OCI-LY7 (cell line): ENCODE measurements around the gene CFAP77. TPM values are rescaled to one million over a fixed set of nuclear protein-coding genes. Genes with fewer than 3 reads are reported as not detected.

Source experiments
- BruUV-seq: library from RNA; stranded (reverse); fragments of 400-500 nt; replicated peaks from 2 replicates; lab custom pipeline; 2021; lab: Mats Ljungman, UMichigan
- CTCF ChIA-PET: fragments of 300-600 bp; sonication (Branson Sonifier 250); formaldehyde crosslinking; loops from one replicate; lab custom pipeline; 2022; ENCODE audit warnings: antibody characterized with exemption; ENCODE audit not compliant: unreplicated experiment; lab: Charles Lee
- POLR2A ChIA-PET: fragments of 300-600 bp; sonication (Branson Sonifier 250); formaldehyde crosslinking; loops from one replicate; lab custom pipeline; 2022; ENCODE audit warnings: antibody characterized with exemption; lab: Charles Lee
- DNase-seq: peaks from one replicate; pipeline ENCODE4 v3.0.0-alpha.2; 2015; ENCODE audit warnings: low spot score
- H2AFZ ChIP-seq: fragments of 200-600 bp; sonication (generic), shearing (Covaris generic); 2 replicates; pipeline ENCODE4 v1.6.1; 2014; ENCODE audit warnings: mild to moderate bottlenecking, antibody characterized with exemption, low read length, moderate library complexity
- H3K27ac ChIP-seq: fragments of 200-600 bp; sonication (generic); 2 replicates; pipeline ENCODE4 v1.5.1; 2014; ENCODE audit warnings: mixed run types, low read depth, mild to moderate bottlenecking, moderate library complexity, low read length, inconsistent platforms; ENCODE audit not compliant: poor library complexity, severe bottlenecking
- H3K36me3 ChIP-seq: fragments of 200-600 bp; sonication (generic); 2 replicates; pipeline ENCODE4 v1.6.1; 2014; ENCODE audit warnings: mild to moderate bottlenecking, antibody characterized with exemption, low read length, moderate library complexity, mixed read lengths; ENCODE audit not compliant: insufficient read depth
- H3K4me1 ChIP-seq: fragments of 200-600 bp; sonication (generic); 2 replicates; pipeline ENCODE4 v1.5.1; 2014; ENCODE audit warnings: mild to moderate bottlenecking, low read length; ENCODE audit not compliant: insufficient read depth, poor library complexity, severe bottlenecking
- H3K4me2 ChIP-seq: fragments of 200-600 bp; sonication (generic); 2 replicates; pipeline ENCODE4 v1.6.1; 2014; ENCODE audit warnings: mild to moderate bottlenecking, low read length
- H3K4me3 ChIP-seq: fragments of 200-600 bp; sonication (generic); 2 replicates; pipeline ENCODE4 v1.5.1; 2014; ENCODE audit warnings: mild to moderate bottlenecking, low read depth, low read length; ENCODE audit not compliant: poor library complexity, severe bottlenecking
- H3K79me2 ChIP-seq: fragments of 200-600 bp; sonication (generic); 2 replicates; pipeline ENCODE4 v1.6.1; 2016; ENCODE audit warnings: low read depth, mild to moderate bottlenecking, low read length, moderate library complexity, mixed read lengths; ENCODE audit not compliant: insufficient read depth
- H3K9me2 ChIP-seq: fragments of 200-600 bp; sonication (generic); 2 replicates; pipeline ENCODE4 v1.6.1; 2016; ENCODE audit warnings: mild to moderate bottlenecking, low read length, mixed read lengths; ENCODE audit not compliant: insufficient read depth
- H3K9me3 ChIP-seq: fragments of 200-600 bp; sonication (generic); 2 replicates; pipeline ENCODE4 v1.6.1; 2014; ENCODE audit warnings: mild to moderate bottlenecking, mixed run types, low read length, mixed read lengths
- H4K20me1 ChIP-seq: fragments of 200-600 bp; sonication (generic); 2 replicates; pipeline ENCODE4 v1.6.1; 2014; ENCODE audit warnings: mild to moderate bottlenecking, antibody characterized with exemption, low read length, moderate library complexity, mixed read lengths; ENCODE audit not compliant: insufficient read depth
- CTCF ChIP-seq: fragments of 200-600 bp; sonication (generic); conservative IDR thresholded peaks from 2 replicates; pipeline ENCODE4 v1.5.1; 2014; ENCODE audit warnings: mild to moderate bottlenecking, antibody characterized with exemption, low read length, moderate library complexity, mixed read lengths
- EZH2phosphoT487 ChIP-seq: fragments of 200-600 bp; sonication (generic); IDR thresholded peaks from 2 replicates; pipeline ENCODE4 v1.6.1; 2018; ENCODE audit warnings: low read depth, borderline replicate concordance, mild to moderate bottlenecking, mixed run types, antibody characterized with exemption, low read length, moderate library complexity, mixed read lengths
- intact Hi-C: fragments of 100-400 bp; cut with micrococcal nuclease; formaldehyde crosslinking; loops from one replicate; pipeline ENCODE4 v1.10.0; 2022; ENCODE audit not compliant: unreplicated experiment
- total RNA-seq, 2 experiments: library from RNA; depleted of rRNA in 1 of 2; stranded (reverse); fragments of >200 nt in 1 of 2; shearing (Covaris generic) in 1 of 2; gene quantifications; 2 replicates each; pipeline ENCODE4 v1.2.3, GENCODE V29; 2014 to 2022

The CFAP77 gene
- total RNA-seq, 2 experiments from 2014 or later: not detected

- CTCF ChIA-PET: no interaction called here
- no peaks in the 10 kb centered on the region for H3K36me3 ChIP-seq
- no peaks in the 10 kb centered on the region for H4K20me1 ChIP-seq
- no peak overlapping the region for H3K27ac ChIP-seq
- POLR2A ChIA-PET: interaction anchor here (1.3 kb wide), 1 partner anchor 12 kb away, joined by 7 read pairs; no protein-coding TSS in a partner anchor
- no peak for DNase-seq
- H3K4me3 ChIP-seq: no peak overlapping the region
- intact Hi-C loops: no loop called here
- H3K4me1 ChIP-seq: peaks cover 41% of the 10 kb centered on the region
- H3K9me3 ChIP-seq: no peaks in the 10 kb centered on the region
- no TSS peak for BruUV-seq
- H2AFZ ChIP-seq: no peak overlapping the region
- TF ChIP-seq CTCF (no peak), EZH2phosphoT487 (no peak)
- no peaks in the 10 kb centered on the region for H3K9me2 ChIP-seq
- H3K79me2 ChIP-seq: no peaks in the 10 kb centered on the region
- H3K4me2 ChIP-seq: no peak overlapping the region
Observed at GRCh38 chr9:132369421-132369820, 40.6 kb upstream of the CFAP77 start.

GRCh38 chr9:132370592-132370991 lies 39.4 kb upstream of the CFAP77 start:
- no TSS peak for BruUV-seq
- CTCF ChIA-PET: no interaction called here

More at GRCh38 chr9:132370592-132370991, 39.4 kb upstream of the CFAP77 start:
- Histone ChIP-seq H3K4me1 (peaks cover 45% of the 10 kb centered on the region), H3K36me3 (peaks cover 4% of the 10 kb centered on the region), H4K20me1 (no peaks in the 10 kb centered on the region), H3K79me2 (no peaks in the 10 kb centered on the region), H2AFZ (peak overlapping the region; percentile 33; the same call in 1 of the 2 replicates), H3K4me2 (no peak overlapping the region), H3K9me3 (no peaks in the 10 kb centered on the region), H3K27ac (no peak overlapping the region), H3K9me2 (no peaks in the 10 kb centered on the region), H3K4me3 (no peak overlapping the region)
- DNase-seq: no peak
- TF ChIP-seq EZH2phosphoT487 (no peak), CTCF (no peak)
- POLR2A ChIA-PET: interaction anchor here (1.2 kb wide), 1 partner anchor 12 kb away, joined by 8 read pairs; no protein-coding TSS in a partner anchor
- intact Hi-C loops: no loop called here
